A549 (cell line): ENCODE results near the gene INSYN2B.

Experiments
- CTCF ChIP-seq: fragments of >200 bp; sonication (Bioruptor Twin); formaldehyde crosslinking; IDR thresholded peaks from 3 replicates; pipeline ENCODE4 v1.5.1; 2016
- EP300 ChIP-seq, 2 experiments: fragments of >200 bp; sonication (Bioruptor Twin); formaldehyde crosslinking; IDR thresholded peaks; 2 replicates in 1 of 2; 3 replicates in 1 of 2; pipeline ENCODE4 v1.6.1; 2016 to 2017
- NPAS2 ChIP-seq: fragments of 250-450 bp; sonication (Bioruptor Pico); IDR thresholded peaks from 2 replicates; pipeline ENCODE4 v1.8.0; 2022; ENCODE audit warnings: mild to moderate bottlenecking, moderate library complexity, borderline replicate concordance

- TF ChIP-seq EP300 (IDR thresholded peaks at IDR 0.05) (no peak), NPAS2 (no peak), CTCF (no peak)
These were observed 71.4 kb downstream of the INSYN2B start for GRCh38 chr5:169908864-169909263.
